K562 (cell line): Measurements from ENCODE around the gene NQO2. TPM values are rescaled to one million over a fixed set of nuclear protein-coding genes. Genes with fewer than 3 reads are reported as not detected.

Experiments used
- ATAC-seq: fragments of 200-7000 bp; cut with Tn5 transposase; 3 replicates; pipeline ENCODE4 v1.9.1; 2020; ENCODE audit warnings: moderate library complexity
- BruUV-seq: library from RNA; stranded (reverse); fragments of 400-500 nt; replicated peaks from 2 replicates; lab custom pipeline; 2021; lab: Mats Ljungman, UMichigan
- CTCF ChIA-PET: fragments of 300-600 bp; formaldehyde crosslinking; extraction: SDS; loops from one replicate; lab custom pipeline; 2021; ENCODE audit warnings: low intra/inter-chr PET ratio; lab: Yijun Ruan, JAX
- POLR2A ChIA-PET: fragments of 300-600, 350-650 bp; sonication (Branson Sonifier 250); formaldehyde crosslinking; extraction: SDS; loops from one replicate; lab custom pipeline; 2021; ENCODE audit warnings: antibody characterized with exemption, inconsistent platforms; lab: Yijun Ruan, JAX
- DNase-seq, 4 experiments: peaks; one replicate each; pipeline versions ENCODE4 v3.0.0 to v3.0.0-alpha.2; 2011 to 2018; ENCODE audit warnings: low spot score in 3 of 4, mixed read lengths in 3 of 4; ENCODE audit errors: extremely low read depth in 1 of 4
- FAIRE-seq: peaks from 2 replicates; lab custom pipeline; 2011; peaks lifted over from hg19 to GRCh38; lab: Jason Lieb, UNC
- H2AFZ ChIP-seq: 2 replicates; pipeline ENCODE4 v1.6.0; 2011; ENCODE audit warnings: low read depth, low read length, control low read depth, inconsistent platforms
- H3K27ac ChIP-seq: fragments of 200-600 bp; 3 replicates; pipeline ENCODE4 v1.8.0; 2011; ENCODE audit warnings: low read depth, mild to moderate bottlenecking, control low read depth, inconsistent platforms, low read length, moderate library complexity, mixed read lengths; ENCODE audit errors: extremely low read depth
- H3K27me3 ChIP-seq, 2 experiments: fragments of 300-600 bp in 1 of 2; 2 replicates in 1 of 2; 3 replicates in 1 of 2; pipeline versions ENCODE4 v1.6.0 to v1.8.0; 2011; ENCODE audit warnings: inconsistent platforms in 2 of 2, low read length in 2 of 2, mild to moderate bottlenecking in 1 of 2, mixed read lengths in 1 of 2, moderate library complexity in 1 of 2; ENCODE audit not compliant: control insufficient read depth in 2 of 2, insufficient read depth in 2 of 2
- H3K36me3 ChIP-seq: fragments of 300-600 bp; 3 replicates; pipeline ENCODE4 v1.8.0; 2011; ENCODE audit warnings: mild to moderate bottlenecking, low read length, inconsistent platforms; ENCODE audit not compliant: control insufficient read depth, insufficient read depth
- H3K4me1 ChIP-seq, 2 experiments: fragments of 200-600 bp in 1 of 2; replicated peaks in 1 of 2; 2 replicates in 1 of 2; 3 replicates in 1 of 2; pipeline versions ENCODE4 v1.5.1 to v1.8.0; 2011; ENCODE audit warnings: inconsistent platforms in 2 of 2, low read length in 2 of 2, mild to moderate bottlenecking in 1 of 2, mixed read lengths in 1 of 2, moderate library complexity in 1 of 2; ENCODE audit not compliant: control insufficient read depth in 2 of 2, insufficient read depth in 2 of 2
- H3K4me2 ChIP-seq: 2 replicates; pipeline ENCODE4 v1.6.1; 2011; ENCODE audit warnings: low read length, control low read depth, inconsistent platforms, mixed read lengths; ENCODE audit not compliant: insufficient read depth
- H3K4me3 ChIP-seq: fragments of 200-600 bp; sonication (generic), shearing (Covaris generic); 2 replicates; pipeline ENCODE4 v1.5.1; 2016; ENCODE audit warnings: control low read depth, inconsistent platforms
- H3K79me2 ChIP-seq: fragments of 200-600 bp; 3 replicates; pipeline ENCODE4 v1.8.0; 2011; ENCODE audit warnings: low read length, inconsistent platforms; ENCODE audit not compliant: control insufficient read depth, insufficient read depth
- H3K9ac ChIP-seq, 2 experiments: 2 replicates each; pipeline versions ENCODE4 v1.6.0 to v1.6.1; 2011; ENCODE audit warnings: low read depth in 2 of 2, low read length in 2 of 2, control low read depth in 1 of 2, inconsistent platforms in 1 of 2, mild to moderate bottlenecking in 1 of 2, mixed read lengths in 1 of 2; ENCODE audit not compliant: insufficient read depth in 1 of 2
- H3K9me1 ChIP-seq: one replicate; pipeline ENCODE4 v1.6.0; 2011; ENCODE audit warnings: inconsistent platforms, mild to moderate bottlenecking, low read length, moderate library complexity; ENCODE audit not compliant: control insufficient read depth, insufficient read depth
- H3K9me3 ChIP-seq: replicated peaks from 2 replicates; pipeline ENCODE4 v1.5.1; 2011; ENCODE audit warnings: low read depth, low read length, inconsistent platforms; ENCODE audit not compliant: control insufficient read depth, insufficient read depth
- H4K20me1 ChIP-seq: replicated peaks from 2 replicates; pipeline ENCODE4 v1.6.1; 2011; ENCODE audit warnings: low read length, inconsistent platforms, mixed read lengths; ENCODE audit not compliant: control insufficient read depth, insufficient read depth
- JUN ChIP-seq, 2 experiments: sonication (generic) in 1 of 2; formaldehyde crosslinking in 1 of 2; IDR thresholded peaks; 2 replicates each; pipeline versions ENCODE4 v1.6.1 to v1.8.0; 2012 to 2022; ENCODE audit warnings: borderline replicate concordance in 2 of 2, mild to moderate bottlenecking in 2 of 2, improper control_type of control experiment in 1 of 2, low read depth in 1 of 2, low read length in 1 of 2, missing genetic modification reagents in 1 of 2
- KAT7 ChIP-seq: sonication (generic); formaldehyde crosslinking; IDR thresholded peaks from 2 replicates; pipeline ENCODE4 v1.8.0; 2022; ENCODE audit warnings: missing genetic modification reagents, mild to moderate bottlenecking, borderline replicate concordance
- MEF2D ChIP-seq: conservative IDR thresholded peaks from 2 replicates; pipeline ENCODE4 v1.6.1; 2016; ENCODE audit warnings: low read depth, missing genetic modification characterization, missing compliant biosample characterization
- RBM34 ChIP-seq: fragments of 200-400 bp; formaldehyde crosslinking; IDR thresholded peaks from 2 replicates; pipeline ENCODE4 v1.6.1; 2018; ENCODE audit warnings: low read length, borderline replicate concordance; ENCODE audit not compliant: insufficient read depth
- TAF7 ChIP-seq: fragments of 450-650 bp; IDR thresholded peaks from 2 replicates; pipeline ENCODE4 v1.6.1; 2016; ENCODE audit warnings: missing genetic modification characterization, missing compliant biosample characterization
- ZKSCAN3 ChIP-seq: fragments of 250-450 bp; sonication (Bioruptor Pico); IDR thresholded peaks from 2 replicates; pipeline ENCODE4 v1.4.0; 2020
- WGBS: fragments of 100-300 bp; shearing (Covaris generic); methylation state at CpG from one replicate; pipeline ENCODE4 v1.1.6; 2016; ENCODE audit warnings: low coverage, mixed read lengths; ENCODE audit not compliant: insufficient coverage; ENCODE audit errors: missing lambda C conversion rate; 5-methylcytosine and 5-hydroxymethylcytosine counted together
- in situ Hi-C: fragments of 300-500 bp; cut with MboI; formaldehyde crosslinking; loops from 4 replicates; pipeline ENCODE4 v1.15.0; 2018; ENCODE audit warnings: inconsistent platforms, mixed read lengths
- intact Hi-C: fragments of 100-400 bp; cut with micrococcal nuclease; formaldehyde crosslinking; loops from 2 replicates; pipeline ENCODE4 v1.14.2; 2022
- polyA plus RNA-seq, 8 experiments: library from polyadenylated mRNA; depleted of rRNA in 4 of 8; stranded (reverse) in 5 of 8; unstranded in 3 of 8; fragments of >200 nt; fragmentation: Nextera tagmentation in 2 of 8; fragmentation: Illumina TruSeq in 1 of 8; extraction: Ambion mirVana in 2 of 8; extraction: Trizol in 1 of 8; gene quantifications; 2 replicates each; pipeline versions ENCODE4 v1.2.1 to v1.2.3, GENCODE V29; 2011 to 2014; ENCODE audit warnings: inconsistent platforms in 1 of 8, missing spikeins in 1 of 8
- total RNA-seq, 7 experiments: library from RNA; depleted of rRNA in 6 of 7; stranded (reverse); fragments of >200 nt in 6 of 7; fragmentation: Illumina TruSeq in 2 of 7; extraction: Trizol in 2 of 7; gene quantifications; 2 replicates each; pipeline versions ENCODE4 v1.2.1 to v1.2.3, GENCODE V29; 2011 to 2021; ENCODE audit warnings: low replicate concordance in 1 of 7
- TF ChIP-seq, protein P1 (sequence below): sonication (generic); formaldehyde crosslinking; IDR thresholded peaks from 2 replicates; pipeline ENCODE4 v1.8.0; 2023; ENCODE audit warnings: missing genetic modification reagents, mild to moderate bottlenecking, borderline replicate concordance

The NQO2 gene
- total and polyA plus RNA-seq, 9 of the 15 experiments (the other 6 are each of a cell fraction or from before 2014, with no cell fraction given): 54.6 to 214 (median 116) TPM

DNA sequence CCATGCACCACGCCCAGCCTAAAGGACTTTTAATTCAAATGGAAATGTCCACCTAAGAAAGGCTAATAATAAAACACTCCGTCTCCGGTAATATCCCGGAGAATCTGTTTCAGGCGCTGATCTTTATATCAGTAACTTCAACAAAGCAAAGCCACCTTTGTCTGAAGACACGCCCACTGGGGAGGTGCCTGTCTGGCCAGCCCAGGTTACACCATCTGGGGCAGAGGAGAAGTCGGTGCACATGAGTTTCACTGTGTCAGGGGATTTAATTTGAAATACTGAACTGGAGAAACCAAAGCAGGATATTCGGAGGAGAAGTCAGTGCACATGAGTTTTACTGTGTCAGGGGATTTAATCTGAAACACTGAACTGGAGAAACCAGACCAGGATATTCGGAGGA, 37.7 kb upstream of the NQO2 start:
- intact Hi-C loops (no loop called here), in situ Hi-C loops (no loop called here)
- peak overlapping the region in 1 of 2 experiments; percentile 6; a peak in 1 of 4 replicates for H3K9ac ChIP-seq
- BruUV-seq: no TSS peak
- peak overlapping the region; percentile 33 for H3K4me2 ChIP-seq
- peak; percentile 47 to 68 (median 50) for DNase-seq
- peaks cover 33% of the 10 kb centered on the region for H3K36me3 ChIP-seq
- H3K4me3 ChIP-seq: no peak overlapping the region
- no peak overlapping the region for H2AFZ ChIP-seq
- peaks cover 43 to 51% of the 10 kb centered on the region in 2 experiments for H3K4me1 ChIP-seq
- ChIA-PET CTCF (interaction anchor here (1.1 kb wide), 1 partner anchor 10 kb away, joined by 3 read pairs; no protein-coding TSS in a partner anchor), POLR2A (interaction anchor here (1.1 to 2.0 kb wide), 6 partner anchors 9 to 40 kb away, joined by 3 to 10 read pairs (median 5); partner anchors contain the start of genes NQO2 and SERPINB6)
- no peaks in the 10 kb centered on the region for H4K20me1 ChIP-seq
- ATAC-seq: peak; percentile 66
- no peak overlapping the region for H3K27ac ChIP-seq
- H3K9me1 ChIP-seq: no peaks in the 10 kb centered on the region
- H3K9me3 ChIP-seq: no peaks in the 10 kb centered on the region
- WGBS: 30% methylated on average over 9 of the region's 9 CpGs
- TF ChIP-seq, protein P1, sequence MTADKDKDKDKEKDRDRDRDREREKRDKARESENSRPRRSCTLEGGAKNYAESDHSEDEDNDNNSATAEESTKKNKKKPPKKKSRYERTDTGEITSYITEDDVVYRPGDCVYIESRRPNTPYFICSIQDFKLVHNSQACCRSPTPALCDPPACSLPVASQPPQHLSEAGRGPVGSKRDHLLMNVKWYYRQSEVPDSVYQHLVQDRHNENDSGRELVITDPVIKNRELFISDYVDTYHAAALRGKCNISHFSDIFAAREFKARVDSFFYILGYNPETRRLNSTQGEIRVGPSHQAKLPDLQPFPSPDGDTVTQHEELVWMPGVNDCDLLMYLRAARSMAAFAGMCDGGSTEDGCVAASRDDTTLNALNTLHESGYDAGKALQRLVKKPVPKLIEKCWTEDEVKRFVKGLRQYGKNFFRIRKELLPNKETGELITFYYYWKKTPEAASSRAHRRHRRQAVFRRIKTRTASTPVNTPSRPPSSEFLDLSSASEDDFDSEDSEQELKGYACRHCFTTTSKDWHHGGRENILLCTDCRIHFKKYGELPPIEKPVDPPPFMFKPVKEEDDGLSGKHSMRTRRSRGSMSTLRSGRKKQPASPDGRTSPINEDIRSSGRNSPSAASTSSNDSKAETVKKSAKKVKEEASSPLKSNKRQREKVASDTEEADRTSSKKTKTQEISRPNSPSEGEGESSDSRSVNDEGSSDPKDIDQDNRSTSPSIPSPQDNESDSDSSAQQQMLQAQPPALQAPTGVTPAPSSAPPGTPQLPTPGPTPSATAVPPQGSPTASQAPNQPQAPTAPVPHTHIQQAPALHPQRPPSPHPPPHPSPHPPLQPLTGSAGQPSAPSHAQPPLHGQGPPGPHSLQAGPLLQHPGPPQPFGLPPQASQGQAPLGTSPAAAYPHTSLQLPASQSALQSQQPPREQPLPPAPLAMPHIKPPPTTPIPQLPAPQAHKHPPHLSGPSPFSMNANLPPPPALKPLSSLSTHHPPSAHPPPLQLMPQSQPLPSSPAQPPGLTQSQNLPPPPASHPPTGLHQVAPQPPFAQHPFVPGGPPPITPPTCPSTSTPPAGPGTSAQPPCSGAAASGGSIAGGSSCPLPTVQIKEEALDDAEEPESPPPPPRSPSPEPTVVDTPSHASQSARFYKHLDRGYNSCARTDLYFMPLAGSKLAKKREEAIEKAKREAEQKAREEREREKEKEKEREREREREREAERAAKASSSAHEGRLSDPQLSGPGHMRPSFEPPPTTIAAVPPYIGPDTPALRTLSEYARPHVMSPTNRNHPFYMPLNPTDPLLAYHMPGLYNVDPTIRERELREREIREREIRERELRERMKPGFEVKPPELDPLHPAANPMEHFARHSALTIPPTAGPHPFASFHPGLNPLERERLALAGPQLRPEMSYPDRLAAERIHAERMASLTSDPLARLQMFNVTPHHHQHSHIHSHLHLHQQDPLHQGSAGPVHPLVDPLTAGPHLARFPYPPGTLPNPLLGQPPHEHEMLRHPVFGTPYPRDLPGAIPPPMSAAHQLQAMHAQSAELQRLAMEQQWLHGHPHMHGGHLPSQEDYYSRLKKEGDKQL (CRISPR knock-in tag): no peak
- TF ChIP-seq RBM34: no peak
- TF ChIP-seq TAF7 (tag): no peak
- TF ChIP-seq KAT7: 0 out of 2 replicates have a peak, but pooled peaks have one; percentile 28
- TF ChIP-seq ZKSCAN3 (CRISPR knock-in tag): no peak
- TF ChIP-seq JUN (IDR thresholded peaks at IDR 0.05; ENCODE audit: borderline replicate concordance, low read depth, low read length): 0 out of 2 replicates have a peak, but pooled peaks have one; percentile 3
- TF ChIP-seq JUN (CRISPR knock-in tag; IDR thresholded peaks at IDR 0.05; ENCODE audit: borderline replicate concordance): no peak
- no peak for TF ChIP-seq MEF2D (tag)
- peaks cover 81% of the 10 kb centered on the region for H3K79me2 ChIP-seq
- H3K27me3 ChIP-seq: no peaks in the 10 kb centered on the region
- no peak for FAIRE-seq
